GM12878 (cell line): Measurements from ENCODE around the gene SFI1. TPM values are rescaled to one million over a fixed set of nuclear protein-coding genes. Genes with fewer than 3 reads are reported as not detected.

Experiments used
- ATAC-seq: fragments of 200-7000 bp; cut with Tn5 transposase; 3 replicates; pipeline ENCODE4 v1.9.1; 2020; ENCODE audit warnings: mild to moderate bottlenecking, moderate library complexity
- BruUV-seq: library from RNA; stranded (reverse); fragments of 400-500 nt; replicated peaks from 2 replicates; lab custom pipeline; 2021; lab: Mats Ljungman, UMichigan
- CTCF ChIA-PET: fragments of 300-600 bp; sonication (Branson Sonifier 250); formaldehyde crosslinking; extraction: SDS; loops from one replicate; lab custom pipeline; 2021; ENCODE audit warnings: inconsistent platforms; lab: Yijun Ruan, JAX
- POLR2A ChIA-PET: fragments of 350-600 bp; formaldehyde crosslinking; extraction: SDS; loops from one replicate; lab custom pipeline; 2021; ENCODE audit warnings: inconsistent platforms; lab: Charles Lee
- RAD21 ChIA-PET: fragments of 300-600 bp; sonication (Branson Sonifier 250); formaldehyde crosslinking; loops from one replicate; lab custom pipeline; 2023; ENCODE audit warnings: antibody characterized with exemption; ENCODE audit not compliant: unreplicated experiment; lab: Charles Lee
- SMC1A ChIA-PET: fragments of 300-600 bp; sonication (Branson Sonifier 250); formaldehyde crosslinking; loops from one replicate; lab custom pipeline; 2023; ENCODE audit not compliant: unreplicated experiment, uncharacterized antibody; lab: Charles Lee
- DNase-seq: peaks from one replicate; pipeline ENCODE4 v3.0.0-alpha.2; 2011; ENCODE audit warnings: low read depth, low spot score
- FAIRE-seq: peaks from 3 replicates; lab custom pipeline; 2011; peaks lifted over from hg19 to GRCh38; lab: Jason Lieb, UNC
- H2AFZ ChIP-seq: 2 replicates; pipeline ENCODE4 v1.6.0; 2011; ENCODE audit warnings: low read depth, low read length, control low read depth; ENCODE audit not compliant: control insufficient read depth
- H3K27ac ChIP-seq: 2 replicates; pipeline ENCODE4 v1.5.1; 2011; ENCODE audit warnings: control low read depth; ENCODE audit not compliant: control insufficient read depth, insufficient read depth
- H3K27me3 ChIP-seq, 2 experiments: replicated peaks in 1 of 2; 2 replicates each; pipeline versions ENCODE4 v1.6.0 to v1.6.1; 2011; ENCODE audit warnings: low read length in 1 of 2; ENCODE audit not compliant: control insufficient read depth in 2 of 2, insufficient read depth in 2 of 2
- H3K36me3 ChIP-seq, 2 experiments: 2 replicates each; pipeline ENCODE4 v1.5.1; 2011; ENCODE audit warnings: low read length in 1 of 2; ENCODE audit not compliant: control insufficient read depth in 2 of 2, insufficient read depth in 2 of 2
- H3K4me1 ChIP-seq: 2 replicates; pipeline ENCODE4 v1.6.1; 2011; ENCODE audit warnings: mild to moderate bottlenecking, low read length, moderate library complexity, mixed read lengths; ENCODE audit not compliant: control insufficient read depth, insufficient read depth
- H3K4me2 ChIP-seq: 2 replicates; pipeline ENCODE4 v1.6.0; 2011; ENCODE audit warnings: control low read depth; ENCODE audit not compliant: control insufficient read depth, insufficient read depth
- H3K4me3 ChIP-seq: fragments of 200-600 bp; sonication (generic); 2 replicates; pipeline ENCODE4 v1.5.1; 2016
- H3K79me2 ChIP-seq: 2 replicates; pipeline ENCODE4 v1.6.0; 2011; ENCODE audit warnings: low read length; ENCODE audit not compliant: control insufficient read depth, insufficient read depth
- H3K9ac ChIP-seq: 2 replicates; pipeline ENCODE4 v1.8.0; 2011; ENCODE audit warnings: low read length, control low read depth, mixed read lengths; ENCODE audit not compliant: control insufficient read depth, insufficient read depth
- H3K9me3 ChIP-seq: replicated peaks from 3 replicates; pipeline ENCODE4 v1.5.1; 2011; ENCODE audit warnings: mild to moderate bottlenecking, low read length; ENCODE audit not compliant: control insufficient read depth, insufficient read depth
- H4K20me1 ChIP-seq: 2 replicates; pipeline ENCODE4 v1.6.0; 2011; ENCODE audit not compliant: control insufficient read depth, insufficient read depth
- E2F8 ChIP-seq: fragments of 450-650 bp; IDR thresholded peaks from 2 replicates; pipeline ENCODE4 v1.6.1; 2018; ENCODE audit warnings: mild to moderate bottlenecking, low read depth, moderate library complexity; ENCODE audit not compliant: partially characterized antibody
- FOS ChIP-seq: IDR thresholded peaks from 3 replicates; pipeline ENCODE4 v1.6.1; 2011; ENCODE audit warnings: borderline replicate concordance; ENCODE audit not compliant: insufficient read length; ENCODE audit errors: extremely low read depth
- NRF1 ChIP-seq: conservative IDR thresholded peaks from 2 replicates; pipeline ENCODE4 v1.6.1; 2011; ENCODE audit warnings: mild to moderate bottlenecking, low read depth, low read length, improper control_type of control experiment
- PKNOX1 ChIP-seq: fragments of 450-650 bp; IDR thresholded peaks from 2 replicates; pipeline ENCODE4 v1.6.1; 2016; ENCODE audit warnings: mild to moderate bottlenecking
- POLR2A ChIP-seq: IDR thresholded peaks from 2 replicates; pipeline ENCODE4 v1.6.1; 2011; ENCODE audit warnings: low read depth, mild to moderate bottlenecking, low read length
- WGBS: methylation state at CpG from one replicate; pipeline ENCODE4 v1.1.6; 2016; ENCODE audit warnings: low lambda C conversion rate; ENCODE audit not compliant: insufficient replicate concordance, insufficient coverage; ENCODE audit errors: missing lambda C conversion rate; 5-methylcytosine and 5-hydroxymethylcytosine counted together
- in situ Hi-C: fragments of 300-500 bp; cut with MboI; formaldehyde crosslinking; loops from 9 replicates; pipeline ENCODE4 v1.14.3; 2018; ENCODE audit warnings: mixed read lengths
- intact Hi-C: fragments of 100-400 bp; cut with micrococcal nuclease; formaldehyde crosslinking; loops from one replicate; pipeline ENCODE4 v1.14.2; 2022; ENCODE audit not compliant: unreplicated experiment
- polyA plus RNA-seq, 11 experiments: library from polyadenylated mRNA; depleted of rRNA in 4 of 11; unstranded in 6 of 11; stranded (reverse) in 5 of 11; fragments of >200 nt; fragmentation: Nextera tagmentation in 4 of 11; fragmentation: Illumina TruSeq in 1 of 11; extraction: Ambion mirVana in 4 of 11; extraction: Trizol in 1 of 11; gene quantifications; 1 replicate in 1 of 11; 2 replicates in 10 of 11; pipeline versions ENCODE4 v1.2.1 to v1.2.3, GENCODE V29; 2011 to 2016; ENCODE audit warnings: inconsistent platforms in 2 of 11, missing spikeins in 2 of 11, low read depth in 1 of 11
- total RNA-seq, 4 experiments: library from RNA; depleted of rRNA in 3 of 4; stranded (reverse); fragments of >200 nt in 3 of 4; fragmentation: Illumina TruSeq in 1 of 4; extraction: Trizol in 1 of 4; gene quantifications; 2 replicates each; pipeline versions ENCODE4 v1.2.1 to v1.2.3, GENCODE V29; 2013 to 2021

The SFI1 gene
- total and polyA plus RNA-seq, 10 of the 15 experiments (the other 5 are each of a cell fraction or from before 2014, with no cell fraction given) = 6.3 to 70.1 (median 30.4) TPM

DNA sequence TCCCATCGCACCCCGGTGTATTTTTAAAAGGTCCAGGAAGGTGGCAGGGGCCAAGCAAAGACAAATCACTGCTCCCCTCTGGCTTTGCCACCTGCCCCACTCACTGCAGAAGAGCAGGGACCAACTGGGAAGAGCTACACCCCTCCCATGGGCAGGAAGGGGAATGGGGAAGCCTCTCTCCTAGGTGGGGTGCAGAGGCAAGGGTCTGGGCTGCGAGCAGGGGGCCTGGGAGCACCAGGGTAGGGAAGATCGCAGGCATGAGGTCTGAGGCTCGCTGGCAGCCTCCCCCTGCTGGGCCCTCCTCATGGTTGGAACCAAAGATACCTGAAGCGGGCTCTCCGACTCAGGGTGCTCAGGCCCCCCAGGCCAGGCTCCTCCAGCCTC lies 128.9 kb downstream of the SFI1 start (continued):
- TF ChIP-seq NRF1 (no peak), E2F8 (no peak), FOS (no peak)

GRCh38 chr22:31625661-31626426 lies 129.5 kb downstream of the SFI1 start:
- Histone ChIP-seq H2AFZ (no peak overlapping the region), H3K4me2 (no peak overlapping the region), H3K27ac (no peak overlapping the region), H3K9ac (no peak overlapping the region)
- no peak for FAIRE-seq
- SMC1A ChIA-PET = interaction anchor here (0.6 kb wide), 1 partner anchor 481 kb away, joined by 3 read pairs; no protein-coding TSS in a partner anchor
- no peak for TF ChIP-seq PKNOX1
- TF ChIP-seq POLR2A = peak; percentile 27; the same call in 1 of the 2 replicates
- TF ChIP-seq, all 136 proteins: peak for 1
- POLR2A ChIA-PET = interaction anchor here (0.5 kb wide), 1 partner anchor 305 kb away, joined by 3 read pairs; no protein-coding TSS in a partner anchor
- Histone ChIP-seq H3K9me3 (no peaks in the 10 kb centered on the region), H3K79me2 (peaks cover 57% of the 10 kb centered on the region), H4K20me1 (peaks cover 19% of the 10 kb centered on the region), H3K36me3 (peaks cover 15 to 63% of the 10 kb centered on the region in 2 experiments), H3K4me1 (peaks cover 8% of the 10 kb centered on the region), H3K4me3 (no peak overlapping the region), H3K27me3 (no peaks in the 10 kb centered on the region)
- 93% methylated on average over 31 of the region's 31 CpGs for WGBS
- no peak for DNase-seq
- CTCF ChIA-PET = no interaction called here
- intact Hi-C loops = no loop called here
- in situ Hi-C loops = no loop called here
- RAD21 ChIA-PET = no interaction called here
- ATAC-seq = no peak
- BruUV-seq = no TSS peak
